Measurements from ENCODE around the gene MYH15.

Gene MYH15

DNA sequence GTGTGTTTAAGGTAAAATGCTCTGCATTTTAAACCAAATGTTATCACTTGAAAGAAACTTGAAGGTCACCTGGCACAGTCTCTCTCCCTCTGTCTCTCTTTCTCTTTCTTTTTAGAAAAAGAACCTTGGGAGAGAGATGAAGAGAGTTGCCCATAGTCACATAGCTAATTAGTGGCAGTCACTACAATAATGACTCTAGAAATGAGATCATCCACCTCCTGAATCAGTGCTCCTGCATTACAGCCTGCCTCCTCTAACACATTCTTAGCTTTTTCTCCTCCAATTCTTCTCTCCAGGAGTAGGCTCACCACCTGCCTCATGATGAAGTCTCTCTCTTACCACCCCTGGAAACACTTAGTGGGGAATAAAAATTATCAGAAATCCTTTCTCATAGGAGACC is 2.5 kb downstream of the MYH15 start:
- no peak for DNase-seq (ENCODE audit: low spot score)
- H3K18ac ChIP-seq (ENCODE audit: low read length): no peak overlapping the region
- H4K8ac ChIP-seq (ENCODE audit: low read depth, low read length): no peak overlapping the region
- no peak overlapping the region for H3K4me2 ChIP-seq (ENCODE audit: insufficient read depth, low read length, poor library complexity, severe bottlenecking)
- H2AFZ ChIP-seq (ENCODE audit: low read length): no peak overlapping the region
- H3K4me1 ChIP-seq (ENCODE audit: control insufficient read depth in 2 of 2, insufficient read depth in 1 of 2, low read depth in 1 of 2, low read length in 2 of 2): peaks cover 5 to 6% of the 10 kb centered on the region in 2 donors
- H3K36me3 ChIP-seq (replicated peaks in 1 of 2; ENCODE audit: control insufficient read depth in 2 of 2, insufficient read depth in 2 of 2, low read length in 2 of 2): no peaks in the 10 kb centered on the region
- H2BK15ac ChIP-seq (ENCODE audit: low read length): no peak overlapping the region
- H3K27ac ChIP-seq (replicated peaks; ENCODE audit: low read length): no peak overlapping the region
- no peaks in the 10 kb centered on the region for H3K27me3 ChIP-seq (ENCODE audit: control insufficient read depth in 3 of 3, insufficient read depth in 3 of 3, low read depth in 1 of 3, low read length in 3 of 3)
- no peak overlapping the region for H3K14ac ChIP-seq (ENCODE audit: low read length)
- no peaks in the 10 kb centered on the region for H3K9me3 ChIP-seq (replicated peaks in 1 of 2; ENCODE audit: control insufficient read depth in 2 of 2, insufficient read depth in 1 of 2, low read depth in 1 of 2, low read length in 2 of 2)
- H2BK120ac ChIP-seq (ENCODE audit: low read depth, low read length): no peak overlapping the region
- no peak overlapping the region for H3K4me3 ChIP-seq (ENCODE audit: low read length in 2 of 2)
- no peak overlapping the region for H3K9ac ChIP-seq (ENCODE audit: low read depth, low read length, poor library complexity)
- H2BK5ac ChIP-seq (ENCODE audit: low read length): no peak overlapping the region
- no peak overlapping the region for H3K23ac ChIP-seq (ENCODE audit: low read depth, low read length, poor library complexity)
- no peak overlapping the region for H4K91ac ChIP-seq (ENCODE audit: low read depth, low read length, poor library complexity)
- H3K79me1 ChIP-seq (ENCODE audit: low read depth, low read length): no peaks in the 10 kb centered on the region
- no peak overlapping the region for H2AK5ac ChIP-seq (ENCODE audit: low read depth, low read length)
- no peak overlapping the region for H2BK12ac ChIP-seq (ENCODE audit: low read length)
- H3K4ac ChIP-seq (ENCODE audit: low read length): no peak overlapping the region

DNA sequence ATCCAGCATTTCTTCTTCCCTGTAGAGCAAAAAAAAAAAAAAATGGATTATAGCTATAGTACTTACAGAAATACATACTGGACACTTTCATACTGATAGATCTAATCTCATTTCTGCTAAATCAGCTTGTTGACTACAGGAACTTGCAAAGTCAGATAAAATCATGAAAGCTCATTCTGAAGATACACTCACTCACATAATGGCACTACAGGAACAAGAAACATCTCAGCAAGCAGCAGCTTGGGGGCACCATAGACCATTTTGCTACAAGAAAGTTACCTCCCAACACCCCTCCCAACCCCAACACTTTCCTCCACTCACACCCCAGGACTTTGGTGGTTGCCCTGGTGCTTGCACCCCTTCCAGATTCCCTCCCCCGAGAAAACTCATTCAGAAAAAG is 4.6 kb downstream of the MYH15 start:
- no peak overlapping the region for H2BK5ac ChIP-seq (ENCODE audit: low read length)
- H2BK120ac ChIP-seq (ENCODE audit: low read depth, low read length): no peak overlapping the region
- no peak overlapping the region for H3K4ac ChIP-seq (ENCODE audit: low read length)
- H3K18ac ChIP-seq (ENCODE audit: low read length): no peak overlapping the region
- DNase-seq (ENCODE audit: low spot score): no peak
- H3K9me3 ChIP-seq (replicated peaks in 1 of 2; ENCODE audit: control insufficient read depth in 2 of 2, insufficient read depth in 1 of 2, low read depth in 1 of 2, low read length in 2 of 2): no peaks in the 10 kb centered on the region
- no peak overlapping the region for H3K27ac ChIP-seq (replicated peaks; ENCODE audit: low read length)
- no CpG with 5 or more reads among the region's 1 CpG for WGBS, 2 donors (ENCODE audit: extremely low coverage in 2 of 2, insufficient read length in 2 of 2, insufficient replicate concordance in 1 of 2)
- H3K4me1 ChIP-seq (ENCODE audit: control insufficient read depth in 2 of 2, insufficient read depth in 1 of 2, low read depth in 1 of 2, low read length in 2 of 2): peaks cover 5 to 6% of the 10 kb centered on the region in 2 donors
- no peak overlapping the region for H4K8ac ChIP-seq (ENCODE audit: low read depth, low read length)
- H2BK12ac ChIP-seq (ENCODE audit: low read length): no peak overlapping the region
- H3K23ac ChIP-seq (ENCODE audit: low read depth, low read length, poor library complexity): no peak overlapping the region
- no peak overlapping the region for H3K14ac ChIP-seq (ENCODE audit: low read length)
- H3K79me1 ChIP-seq (ENCODE audit: low read depth, low read length): no peaks in the 10 kb centered on the region
- no peaks in the 10 kb centered on the region for H3K36me3 ChIP-seq (replicated peaks in 1 of 2; ENCODE audit: control insufficient read depth in 2 of 2, insufficient read depth in 2 of 2, low read length in 2 of 2)
- H2AFZ ChIP-seq (ENCODE audit: low read length): no peak overlapping the region
- H3K4me3 ChIP-seq (ENCODE audit: low read length in 2 of 2): no peak overlapping the region
- no peak overlapping the region for H3K4me2 ChIP-seq (ENCODE audit: insufficient read depth, low read length, poor library complexity, severe bottlenecking)
- no peak overlapping the region for H3K9ac ChIP-seq (ENCODE audit: low read depth, low read length, poor library complexity)
- H2AK5ac ChIP-seq (ENCODE audit: low read depth, low read length): no peak overlapping the region
- H3K27me3 ChIP-seq (ENCODE audit: control insufficient read depth in 3 of 3, insufficient read depth in 3 of 3, low read depth in 1 of 3, low read length in 3 of 3): no peaks in the 10 kb centered on the region
- no peak overlapping the region for H2BK15ac ChIP-seq (ENCODE audit: low read length)
- no peak overlapping the region for H4K91ac ChIP-seq (ENCODE audit: low read depth, low read length, poor library complexity)

DNA sequence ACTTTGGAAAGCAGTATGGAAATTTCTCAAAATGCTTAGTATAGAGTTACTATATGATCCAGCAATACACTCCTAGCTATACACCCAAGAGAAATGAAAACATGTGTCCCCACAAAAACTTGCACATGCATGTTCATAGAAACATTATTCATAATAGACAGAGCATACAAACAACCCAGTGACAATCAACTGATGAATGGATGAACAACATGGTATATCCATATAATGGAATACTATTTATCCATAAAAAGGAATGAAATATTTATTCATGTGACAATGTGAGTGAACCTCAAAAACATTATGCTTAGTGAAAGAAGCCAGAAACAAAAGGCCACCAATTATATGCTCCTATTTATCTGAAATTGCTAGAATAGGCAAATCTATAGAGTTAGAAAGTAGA is 6.7 kb downstream of the MYH15 start:
- Histone ChIP-seq H2BK120ac (ENCODE audit: low read depth, low read length) (no peak overlapping the region), H2AFZ (ENCODE audit: low read length) (no peak overlapping the region), H3K36me3 (replicated peaks in 1 of 2; ENCODE audit: control insufficient read depth in 2 of 2, insufficient read depth in 2 of 2, low read length in 2 of 2) (no peaks in the 10 kb centered on the region), H3K79me1 (ENCODE audit: low read depth, low read length) (no peaks in the 10 kb centered on the region), H3K9me3 (replicated peaks in 1 of 2; ENCODE audit: control insufficient read depth in 2 of 2, insufficient read depth in 1 of 2, low read depth in 1 of 2, low read length in 2 of 2) (no peaks in the 10 kb centered on the region), H3K23ac (ENCODE audit: low read depth, low read length, poor library complexity) (no peak overlapping the region), H4K8ac (ENCODE audit: low read depth, low read length) (no peak overlapping the region), H3K4me1 (ENCODE audit: control insufficient read depth in 2 of 2, insufficient read depth in 1 of 2, low read depth in 1 of 2, low read length in 2 of 2) (no peaks in the 10 kb centered on the region), H2AK5ac (ENCODE audit: low read depth, low read length) (no peak overlapping the region), H2BK5ac (ENCODE audit: low read length) (no peak overlapping the region), H3K9ac (ENCODE audit: low read depth, low read length, poor library complexity) (no peak overlapping the region), H3K14ac (ENCODE audit: low read length) (no peak overlapping the region), H3K4ac (ENCODE audit: low read length) (no peak overlapping the region), H2BK15ac (ENCODE audit: low read length) (no peak overlapping the region), H3K27ac (replicated peaks; ENCODE audit: low read length) (no peak overlapping the region), H3K4me2 (ENCODE audit: insufficient read depth, low read length, poor library complexity, severe bottlenecking) (no peak overlapping the region), H2BK12ac (ENCODE audit: low read length) (no peak overlapping the region), H4K91ac (ENCODE audit: low read depth, low read length, poor library complexity) (no peak overlapping the region), H3K18ac (ENCODE audit: low read length) (no peak overlapping the region), H3K4me3 (ENCODE audit: low read length in 2 of 2) (no peak overlapping the region), H3K27me3 (ENCODE audit: control insufficient read depth in 3 of 3, insufficient read depth in 3 of 3, low read depth in 1 of 3, low read length in 3 of 3) (no peaks in the 10 kb centered on the region)
- DNase-seq (ENCODE audit: low spot score): no peak

DNA sequence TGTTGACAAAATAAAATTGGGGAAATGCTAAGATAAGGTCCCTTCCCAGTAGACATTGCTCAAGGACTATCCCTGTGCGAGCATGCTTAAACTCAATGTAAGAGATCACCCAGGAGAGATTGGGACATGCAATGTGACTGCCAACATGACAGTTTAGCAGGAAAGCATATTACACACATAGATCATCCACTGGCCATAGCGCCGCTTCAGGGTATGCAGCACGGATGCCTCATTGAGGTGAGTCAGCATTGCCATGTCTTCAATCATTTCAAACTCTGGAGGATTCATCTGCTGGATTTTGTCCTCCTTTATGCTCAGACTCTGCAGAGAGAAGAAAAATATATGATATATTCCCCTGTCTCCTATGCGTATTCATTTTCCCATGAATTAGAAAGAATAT is 8.9 kb downstream of the MYH15 start:
- H2BK12ac ChIP-seq (ENCODE audit: low read length): no peak overlapping the region

More for the DNA sequence above, 8.9 kb downstream of the MYH15 start:
- Histone ChIP-seq H3K27ac (replicated peaks; ENCODE audit: low read length) (no peak overlapping the region), H3K9ac (ENCODE audit: low read depth, low read length, poor library complexity) (no peak overlapping the region), H2AFZ (ENCODE audit: low read length) (no peak overlapping the region), H3K9me3 (replicated peaks in 1 of 2; ENCODE audit: control insufficient read depth in 2 of 2, insufficient read depth in 1 of 2, low read depth in 1 of 2, low read length in 2 of 2) (no peaks in the 10 kb centered on the region), H2BK5ac (ENCODE audit: low read length) (no peak overlapping the region), H3K23ac (ENCODE audit: low read depth, low read length, poor library complexity) (no peak overlapping the region), H3K4me3 (ENCODE audit: low read length in 2 of 2) (no peak overlapping the region), H3K4me2 (ENCODE audit: insufficient read depth, low read length, poor library complexity, severe bottlenecking) (no peak overlapping the region), H2BK15ac (ENCODE audit: low read length) (no peak overlapping the region), H3K4ac (ENCODE audit: low read length) (no peak overlapping the region), H4K91ac (ENCODE audit: low read depth, low read length, poor library complexity) (no peak overlapping the region), H3K18ac (ENCODE audit: low read length) (no peak overlapping the region), H3K79me1 (ENCODE audit: low read depth, low read length) (no peaks in the 10 kb centered on the region), H3K4me1 (ENCODE audit: control insufficient read depth in 2 of 2, insufficient read depth in 1 of 2, low read depth in 1 of 2, low read length in 2 of 2) (no peaks in the 10 kb centered on the region), H2AK5ac (ENCODE audit: low read depth, low read length) (no peak overlapping the region), H3K14ac (ENCODE audit: low read length) (no peak overlapping the region), H3K36me3 (replicated peaks in 1 of 2; ENCODE audit: control insufficient read depth in 2 of 2, insufficient read depth in 2 of 2, low read length in 2 of 2) (no peaks in the 10 kb centered on the region), H3K27me3 (ENCODE audit: control insufficient read depth in 3 of 3, insufficient read depth in 3 of 3, low read depth in 1 of 3, low read length in 3 of 3) (no peaks in the 10 kb centered on the region), H2BK120ac (ENCODE audit: low read depth, low read length) (no peak overlapping the region), H4K8ac (ENCODE audit: low read depth, low read length) (no peak overlapping the region)
- DNase-seq (ENCODE audit: low spot score): no peak
- no CpG with 5 or more reads among the region's 5 CpGs for WGBS, 2 donors (ENCODE audit: extremely low coverage in 2 of 2, insufficient read length in 2 of 2, insufficient replicate concordance in 1 of 2)
